ENCODE results near the gene PWP2.
"Not testable (repeated sequence)": the region's sequence is repeated elsewhere in the genome, so short reads cannot be mapped to it uniquely, and the experiment has no call there.

GRCh38 chr21:44098964-44099363 is 8.2 kb upstream of the PWP2 start:
- not testable (repeated sequence) for TF ChIP-seq CTCF (IDR thresholded peaks at IDR 0.05; ENCODE audit: borderline replicate concordance, extremely low read depth, low read length, poor library complexity, severe bottlenecking); EZH2 (IDR thresholded peaks at IDR 0.05; ENCODE audit: borderline replicate concordance, low read depth, low read length, severe bottlenecking)
